Tibial artery (tissue), 4 donors: Measurements from ENCODE around the gene GRWD1.

Source experiments
- DNase-seq, 2 donors: peaks; one replicate each; pipeline ENCODE4 v3.0.0-alpha.2; 2019
- H3K27ac ChIP-seq, 2 donors: fragments of 200-600 bp; sonication (generic) in 1 of 2; 1 replicate in 1 of 2; 2 replicates in 1 of 2; pipeline ENCODE4 v1.5.1; 2018 to 2019; ENCODE audit warnings: mild to moderate bottlenecking in 1 of 2
- H3K27me3 ChIP-seq, 2 donors: fragments of 200-600 bp; sonication (generic) in 1 of 2; one replicate each; pipeline versions ENCODE4 v1.5.1 to v1.6.0; 2016 to 2019
- H3K36me3 ChIP-seq, 3 donors: fragments of 200-600 bp; sonication (generic) in 2 of 3; one replicate each; pipeline ENCODE4 v1.5.1; 2016 to 2019; ENCODE audit warnings: mild to moderate bottlenecking in 2 of 3
- H3K4me1 ChIP-seq, 4 donors: fragments of 200-600 bp; sonication (generic) in 2 of 4; 1 replicate in 3 of 4; 2 replicates in 1 of 4; pipeline ENCODE4 v1.5.1; 2016 to 2019
- H3K4me3 ChIP-seq, 2 donors: fragments of 200-600 bp; sonication (generic) in 1 of 2; 1 replicate in 1 of 2; 2 replicates in 1 of 2; pipeline ENCODE4 v1.5.1; 2018 to 2019; ENCODE audit warnings: mild to moderate bottlenecking in 2 of 2
- H3K9me3 ChIP-seq, 3 donors: fragments of 200-600 bp; sonication (generic) in 1 of 3; one replicate each; pipeline ENCODE4 v1.5.1; 2016 to 2019
- intact Hi-C: fragments of 100-400 bp; cut with DNase I; formaldehyde crosslinking; loops from one replicate; pipeline ENCODE4 v1.15.0; 2023; ENCODE audit warnings: low total_unique reads
- TF ChIP-seq, protein P1 (sequence below), 2 experiments: fragments of 200-600 bp in 1 of 2; fragments of 450-650 bp in 1 of 2; IDR thresholded peaks; one replicate each; pipeline ENCODE4 v1.5.1; 2017 to 2019; ENCODE audit warnings: antibody characterized with exemption in 2 of 2, mild to moderate bottlenecking in 1 of 2, moderate library complexity in 1 of 2

The GRWD1 gene

DNA sequence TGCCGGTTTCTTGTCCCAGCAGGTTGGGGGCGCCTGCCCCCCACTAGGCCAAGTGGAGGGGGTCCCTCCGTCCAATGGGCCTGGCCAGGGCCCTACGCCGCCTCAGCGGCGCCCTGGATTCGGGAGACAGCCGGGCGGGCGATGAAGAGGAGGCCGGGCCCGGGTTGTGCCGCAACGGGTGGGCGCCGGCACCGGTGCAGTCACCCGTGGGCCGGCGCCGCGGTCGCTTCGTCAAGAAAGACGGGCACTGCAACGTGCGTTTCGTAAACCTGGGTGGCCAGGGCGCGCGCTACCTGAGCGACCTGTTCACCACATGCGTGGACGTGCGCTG lies 15.8 kb downstream of the GRWD1 start:
- DNase-seq, result no peak
- H3K36me3 ChIP-seq, result peaks cover 0 to 14% (median 0%) of the 10 kb centered on the region in 3 donors
- TF ChIP-seq, protein P1, sequence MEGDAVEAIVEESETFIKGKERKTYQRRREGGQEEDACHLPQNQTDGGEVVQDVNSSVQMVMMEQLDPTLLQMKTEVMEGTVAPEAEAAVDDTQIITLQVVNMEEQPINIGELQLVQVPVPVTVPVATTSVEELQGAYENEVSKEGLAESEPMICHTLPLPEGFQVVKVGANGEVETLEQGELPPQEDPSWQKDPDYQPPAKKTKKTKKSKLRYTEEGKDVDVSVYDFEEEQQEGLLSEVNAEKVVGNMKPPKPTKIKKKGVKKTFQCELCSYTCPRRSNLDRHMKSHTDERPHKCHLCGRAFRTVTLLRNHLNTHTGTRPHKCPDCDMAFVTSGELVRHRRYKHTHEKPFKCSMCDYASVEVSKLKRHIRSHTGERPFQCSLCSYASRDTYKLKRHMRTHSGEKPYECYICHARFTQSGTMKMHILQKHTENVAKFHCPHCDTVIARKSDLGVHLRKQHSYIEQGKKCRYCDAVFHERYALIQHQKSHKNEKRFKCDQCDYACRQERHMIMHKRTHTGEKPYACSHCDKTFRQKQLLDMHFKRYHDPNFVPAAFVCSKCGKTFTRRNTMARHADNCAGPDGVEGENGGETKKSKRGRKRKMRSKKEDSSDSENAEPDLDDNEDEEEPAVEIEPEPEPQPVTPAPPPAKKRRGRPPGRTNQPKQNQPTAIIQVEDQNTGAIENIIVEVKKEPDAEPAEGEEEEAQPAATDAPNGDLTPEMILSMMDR (IDR thresholded peaks at IDR 0.05), result no peak
- H3K27ac ChIP-seq, result no peak overlapping the region
- no peaks in the 10 kb centered on the region for H3K4me1 ChIP-seq
- no peaks in the 10 kb centered on the region for H3K27me3 ChIP-seq
- no peaks in the 10 kb centered on the region for H3K9me3 ChIP-seq
- intact Hi-C loops, result no loop called here
- H3K4me3 ChIP-seq, result no peak overlapping the region

DNA sequence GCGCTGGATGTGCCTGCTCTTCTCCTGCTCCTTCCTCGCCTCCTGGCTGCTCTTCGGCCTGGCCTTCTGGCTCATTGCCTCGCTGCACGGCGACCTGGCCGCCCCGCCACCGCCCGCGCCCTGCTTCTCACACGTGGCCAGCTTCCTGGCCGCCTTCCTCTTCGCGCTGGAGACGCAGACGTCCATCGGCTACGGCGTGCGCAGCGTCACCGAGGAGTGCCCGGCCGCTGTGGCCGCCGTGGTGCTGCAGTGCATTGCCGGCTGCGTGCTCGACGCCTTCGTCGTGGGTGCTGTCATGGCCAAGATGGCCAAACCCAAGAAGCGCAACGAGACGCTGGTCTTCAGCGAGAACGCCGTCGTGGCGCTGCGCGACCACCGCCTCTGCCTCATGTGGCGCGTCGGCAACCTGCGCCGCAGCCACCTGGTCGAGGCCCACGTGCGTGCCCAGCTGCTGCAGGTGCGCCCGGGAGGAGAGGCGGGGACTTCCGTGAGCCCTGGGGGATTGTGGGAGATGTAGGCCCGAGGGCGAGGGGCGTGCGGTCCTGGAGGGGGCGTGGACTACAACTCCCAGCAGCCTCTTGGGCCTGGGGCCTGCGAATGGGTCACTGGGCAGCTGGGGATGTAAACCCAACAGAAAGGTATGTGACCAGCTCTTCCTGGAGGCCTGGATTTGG lies 16.3 kb downstream of the GRWD1 start:
- Histone ChIP-seq H3K27ac (no peak overlapping the region), H3K4me1 (no peaks in the 10 kb centered on the region), H3K9me3 (no peaks in the 10 kb centered on the region), H3K36me3 (peaks cover 0 to 9% (median 0%) of the 10 kb centered on the region in 3 donors), H3K27me3 (no peaks in the 10 kb centered on the region), H3K4me3 (no peak overlapping the region)
- TF ChIP-seq, protein P1 (IDR thresholded peaks at IDR 0.05), result no peak
- intact Hi-C loops, result no loop called here
- DNase-seq, result no peak

DNA sequence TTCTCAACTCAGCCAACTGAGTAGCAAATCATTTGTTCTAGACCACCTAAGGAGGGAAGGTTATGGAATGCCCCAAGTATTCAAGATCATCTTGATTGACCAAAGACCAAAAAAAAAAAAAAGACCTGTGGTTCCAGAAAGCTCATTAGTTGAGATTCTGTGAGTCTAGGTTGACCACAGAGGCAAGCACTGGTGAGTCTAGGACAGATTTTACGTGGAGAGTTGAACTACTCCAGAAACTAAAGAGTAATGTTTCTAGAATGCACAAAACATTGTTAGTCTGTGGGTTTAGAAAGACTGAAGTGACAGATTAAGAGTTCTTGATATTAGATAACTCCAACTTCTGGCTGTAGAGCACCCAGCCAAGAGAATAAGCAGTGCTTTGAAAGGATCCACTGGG lies 19.4 kb downstream of the GRWD1 start:
- Histone ChIP-seq H3K4me3 (no peak overlapping the region), H3K4me1 (peaks cover 0 to 9% (median 7%) of the 10 kb centered on the region in 4 donors), H3K36me3 (peaks cover 0 to 9% (median 3%) of the 10 kb centered on the region in 3 donors), H3K9me3 (no peaks in the 10 kb centered on the region), H3K27me3 (no peaks in the 10 kb centered on the region), H3K27ac (no peak overlapping the region)
- TF ChIP-seq, protein P1 (IDR thresholded peaks at IDR 0.05), result no peak
- intact Hi-C loops, result no loop called here
- no peak for DNase-seq

DNA sequence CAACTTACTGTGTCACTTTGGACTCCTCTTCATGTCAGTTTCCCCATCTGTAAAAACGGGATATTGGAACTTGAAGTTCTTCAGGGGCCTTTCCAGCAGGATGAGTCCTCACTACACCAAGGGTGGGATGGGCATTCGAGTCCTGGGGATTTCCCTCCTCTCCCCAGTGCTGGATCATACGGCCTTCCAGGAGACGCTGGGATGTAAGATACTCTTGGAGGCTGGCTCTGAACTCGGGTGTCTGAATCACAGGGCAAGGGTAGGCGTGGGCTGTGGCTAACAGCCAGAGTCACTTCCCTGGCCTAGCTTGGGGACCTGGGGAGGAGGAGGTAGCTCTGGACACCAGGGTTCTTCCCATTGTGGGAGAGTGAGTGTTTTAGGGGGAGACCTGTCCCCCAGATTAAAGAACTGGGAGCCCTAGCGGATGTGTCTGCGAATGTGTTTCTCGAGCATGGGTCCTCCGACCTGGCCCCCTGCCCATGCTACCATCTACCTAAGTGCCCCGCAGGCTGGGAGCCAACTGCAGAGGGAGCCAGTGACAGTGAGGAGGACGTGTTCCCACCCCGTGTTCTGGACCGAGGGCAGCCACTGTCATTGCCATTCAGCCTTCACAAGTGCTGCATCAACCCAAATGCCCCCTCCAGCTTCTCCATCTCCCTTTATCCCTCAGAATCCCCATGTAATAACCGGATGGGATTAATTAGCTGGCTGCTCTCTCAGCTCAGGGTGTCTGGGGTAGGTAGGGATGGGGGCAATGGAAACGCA lies 21.0 kb downstream of the GRWD1 start:
- Histone ChIP-seq H3K27ac (no peak overlapping the region), H3K4me1 (peaks cover 0 to 25% (median 17%) of the 10 kb centered on the region in 4 donors), H3K27me3 (no peaks in the 10 kb centered on the region), H3K9me3 (no peaks in the 10 kb centered on the region), H3K36me3 (peaks cover 12 to 24% (median 18%) of the 10 kb centered on the region in 3 donors), H3K4me3 (no peak overlapping the region)
- intact Hi-C loops, result no loop called here
- no peak for DNase-seq
- TF ChIP-seq, protein P1 (IDR thresholded peaks at IDR 0.05), result no peak

DNA sequence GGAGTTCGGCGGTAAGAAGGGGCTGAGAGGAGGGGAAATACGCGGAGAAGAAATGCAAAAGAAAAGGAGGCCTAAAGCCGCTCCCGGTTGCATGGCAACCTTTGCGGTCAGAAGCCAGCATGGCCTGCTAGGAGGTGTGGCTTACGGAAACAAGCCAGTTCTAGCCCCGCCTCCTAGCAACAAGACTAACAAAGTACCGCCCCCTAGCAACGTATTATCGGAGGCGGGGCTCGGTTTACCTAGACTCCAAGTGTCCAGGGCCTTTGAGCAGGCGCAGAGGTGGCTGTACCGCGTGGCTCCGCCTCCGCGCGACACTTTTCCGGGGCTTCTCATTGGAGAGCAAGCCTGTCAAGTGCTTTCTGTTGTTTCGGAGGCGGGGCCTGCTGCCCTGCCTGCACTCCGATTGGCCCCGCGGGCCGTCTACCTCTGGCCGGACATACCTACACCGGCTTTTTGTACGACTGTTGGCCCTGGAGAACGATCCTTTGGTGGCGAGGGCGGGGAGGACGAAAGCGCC lies 23.0 kb downstream of the GRWD1 start:
- Histone ChIP-seq H3K27ac (peak overlapping the region; percentile 88 to 98), H3K4me3 (peak overlapping the region; percentile 67 to 90), H3K9me3 (no peaks in the 10 kb centered on the region), H3K27me3 (no peaks in the 10 kb centered on the region), H3K36me3 (peaks cover 33 to 39% (median 37%) of the 10 kb centered on the region in 3 donors), H3K4me1 (peaks cover 0 to 37% (median 19%) of the 10 kb centered on the region in 4 donors)
- DNase-seq, result peak; percentile 100
- TF ChIP-seq, protein P1 (IDR thresholded peaks at IDR 0.05), result no peak
- intact Hi-C loops, result no loop called here
